NCI-H128 (cell line): ENCODE data around the gene SLC6A9.

Experiments
- DNase-seq: peaks from one replicate; lab custom pipeline; 2025; ENCODE audit not compliant: unreplicated experiment; lab: John Stamatoyannopoulos, UW

The SLC6A9 gene

GRCh38 chr1:43986712-43987111, 44.5 kb downstream of the SLC6A9 start:
- no peak for DNase-seq

GRCh38 chr1:43985984-43986595, 45.2 kb downstream of the SLC6A9 start:
- DNase-seq = no peak

GRCh38 chr1:43984855-43985254, 46.4 kb downstream of the SLC6A9 start:
- no peak for DNase-seq

GRCh38 chr1:43983253-43983899, 47.9 kb downstream of the SLC6A9 start:
- DNase-seq = no peak

- no peak for DNase-seq
Measured at GRCh38 chr1:43982808-43983207, 48.5 kb downstream of the SLC6A9 start.

GRCh38 chr1:43982241-43982640, 49.0 kb downstream of the SLC6A9 start:
- DNase-seq = no peak

- DNase-seq = no peak
Measured at GRCh38 chr1:43981636-43982035, 49.6 kb downstream of the SLC6A9 start.

GRCh38 chr1:43981135-43981491, 50.1 kb downstream of the SLC6A9 start:
- DNase-seq = no peak

GRCh38 chr1:43980255-43981134, 50.8 kb downstream of the SLC6A9 start:
- DNase-seq = no peak

- no peak for DNase-seq
Measured at GRCh38 chr1:43979528-43980254, 51.6 kb downstream of the SLC6A9 start.

GRCh38 chr1:43979261-43979527, 52.1 kb downstream of the SLC6A9 start:
- DNase-seq = no peak

GRCh38 chr1:43978551-43979260, 52.6 kb downstream of the SLC6A9 start, which contains the start of gene B4GALT2:
Gene B4GALT2, plus strand, starts transcription at chr1:43979210. Its CDS starts 1,951 bp downstream, at chr1:43981161.
- no peak for DNase-seq

- no peak for DNase-seq
Measured at GRCh38 chr1:43978264-43978550, 53.1 kb downstream of the SLC6A9 start.

- DNase-seq = no peak
Measured at GRCh38 chr1:43977376-43978263, 53.6 kb downstream of the SLC6A9 start.

- DNase-seq = no peak
Measured at GRCh38 chr1:43976890-43977289, 54.4 kb downstream of the SLC6A9 start.

GRCh38 chr1:43976045-43976444, 55.2 kb downstream of the SLC6A9 start:
- DNase-seq = no peak

- DNase-seq = no peak
Measured at GRCh38 chr1:43975249-43975961, 55.9 kb downstream of the SLC6A9 start.

GRCh38 chr1:43974443-43975248, 56.6 kb downstream of the SLC6A9 start, which contains the start of gene ATP6V0B:
Gene ATP6V0B, plus strand, starts transcription at chr1:43974960. Its CDS starts 81 bp downstream, at chr1:43975041.
- DNase-seq = peak; percentile 91
